ENCODE measurements around the gene ASPM.
"Not testable (repeated sequence)": the region's sequence is repeated elsewhere in the genome, so short reads cannot be mapped to it uniquely, and the experiment has no call there.

The ASPM gene

GRCh38 chr1:197145446-197146024, 934 bp downstream of the ASPM start:
- in situ Hi-C loops (cut with MboI; ENCODE audit: low sequenced_read_pairs), result no loop called here

GRCh38 chr1:197144570-197145325, 1.7 kb downstream of the ASPM start:
- in situ Hi-C loops (cut with MboI; ENCODE audit: low sequenced_read_pairs), result no loop called here

- in situ Hi-C loops (cut with MboI; ENCODE audit: low sequenced_read_pairs), result no loop called here
These were observed 3.2 kb downstream of the ASPM start for GRCh38 chr1:197143276-197143675.

GRCh38 chr1:197141575-197141974, 4.9 kb downstream of the ASPM start:
- in situ Hi-C loops (cut with MboI; ENCODE audit: low sequenced_read_pairs), result no loop called here

- in situ Hi-C loops (cut with MboI; ENCODE audit: low sequenced_read_pairs), result no loop called here
These were observed 6.3 kb downstream of the ASPM start for GRCh38 chr1:197140121-197140520.

- in situ Hi-C loops (cut with MboI; ENCODE audit: low sequenced_read_pairs), result no loop called here
These were observed 7.3 kb downstream of the ASPM start for GRCh38 chr1:197139169-197139568.

GRCh38 chr1:197137322-197137721, 9.1 kb downstream of the ASPM start:
- in situ Hi-C loops (cut with MboI; ENCODE audit: low sequenced_read_pairs), result no loop called here

GRCh38 chr1:197130677-197131304, 15.7 kb downstream of the ASPM start:
- in situ Hi-C loops (cut with MboI; ENCODE audit: low sequenced_read_pairs), result no loop called here

- in situ Hi-C loops (cut with MboI; ENCODE audit: low sequenced_read_pairs), result no loop called here
These were observed 16.8 kb downstream of the ASPM start for GRCh38 chr1:197129698-197130097.

- in situ Hi-C loops (cut with MboI; ENCODE audit: low sequenced_read_pairs), result no loop called here
These were observed 19.1 kb downstream of the ASPM start for GRCh38 chr1:197127246-197127912.

- in situ Hi-C loops (cut with MboI; ENCODE audit: low sequenced_read_pairs), result no loop called here
These were observed 19.8 kb downstream of the ASPM start for GRCh38 chr1:197126691-197127090.

- in situ Hi-C loops (cut with MboI; ENCODE audit: low sequenced_read_pairs), result no loop called here
These were observed 22.1 kb downstream of the ASPM start for GRCh38 chr1:197124376-197124775.

GRCh38 chr1:197116156-197116555, 30.3 kb downstream of the ASPM start:
- in situ Hi-C loops (cut with MboI; ENCODE audit: low sequenced_read_pairs), result no loop called here

- in situ Hi-C loops (cut with MboI; ENCODE audit: low sequenced_read_pairs), result no loop called here
These were observed 39.6 kb downstream of the ASPM start for GRCh38 chr1:197106869-197107268.

- in situ Hi-C loops (cut with MboI; ENCODE audit: low sequenced_read_pairs), result no loop called here
These were observed 43.2 kb downstream of the ASPM start for GRCh38 chr1:197103300-197103699.

- in situ Hi-C loops (cut with MboI; ENCODE audit: low sequenced_read_pairs), result no loop called here
These were observed 44.5 kb downstream of the ASPM start for GRCh38 chr1:197101978-197102377.

- in situ Hi-C loops (cut with MboI; ENCODE audit: low sequenced_read_pairs), result no loop called here
These were observed 45.8 kb downstream of the ASPM start for GRCh38 chr1:197100677-197101076.

GRCh38 chr1:197099444-197099843, 47.0 kb downstream of the ASPM start:
- in situ Hi-C loops (cut with MboI; ENCODE audit: low sequenced_read_pairs), result no loop called here

GRCh38 chr1:197096971-197097370, 49.5 kb downstream of the ASPM start:
- in situ Hi-C loops (cut with MboI; ENCODE audit: low sequenced_read_pairs), result not testable (repeated sequence)

GRCh38 chr1:197096137-197096536, 50.3 kb downstream of the ASPM start:
- in situ Hi-C loops (cut with MboI; ENCODE audit: low sequenced_read_pairs), result no loop called here

- in situ Hi-C loops (cut with MboI; ENCODE audit: low sequenced_read_pairs), result no loop called here
These were observed 53.1 kb downstream of the ASPM start for GRCh38 chr1:197093226-197093885.
